B cell (primary cell): Measurements from ENCODE around the gene POLR1E. TPM values are rescaled to one million over a fixed set of nuclear protein-coding genes. Genes with fewer than 3 reads are reported as not detected.

ENCODE experiments used
- ATAC-seq: fragments of 200-7000 bp; cut with Tn5 transposase; one replicate; pipeline ENCODE4 v1.10.0; 2021; ENCODE audit warnings: low read depth, mild to moderate bottlenecking, moderate number of reproducible peaks, moderate library complexity
- CTCF ChIA-PET: fragments of 350-600 bp; sonication (Branson Sonifier 250); formaldehyde crosslinking; loops from one replicate; lab custom pipeline; 2021; ENCODE audit warnings: antibody characterized with exemption, inconsistent platforms; lab: Charles Lee
- POLR2A ChIA-PET: fragments of 350-600 bp; sonication (Branson Sonifier 250); formaldehyde crosslinking; loops from one replicate; lab custom pipeline; 2021; ENCODE audit warnings: antibody characterized with exemption; lab: Charles Lee
- DNase-seq: peaks from one replicate; pipeline ENCODE4 v3.0.0; 2013
- H2AFZ ChIP-seq: 2 replicates; pipeline ENCODE4 v1.6.1; 2012; ENCODE audit warnings: mild to moderate bottlenecking, low read depth, low read length; ENCODE audit not compliant: insufficient read depth, poor library complexity, severe bottlenecking
- H3K27ac ChIP-seq, 2 donors: 1 replicate in 1 of 2; 2 replicates in 1 of 2; pipeline ENCODE4 v1.5.1; 2012 to 2013; ENCODE audit warnings: low read length in 2 of 2, mild to moderate bottlenecking in 2 of 2, moderate library complexity in 1 of 2
- H3K27me3 ChIP-seq, 4 experiments: fragments of 200-600 bp in 1 of 4; sonication (generic) in 1 of 4; replicated peaks in 1 of 4; 1 replicate in 2 of 4; 2 replicates in 2 of 4; pipeline versions ENCODE4 v1.6.1 to v1.7.0; 2013 to 2016; ENCODE audit warnings: low read length in 3 of 4, mild to moderate bottlenecking in 2 of 4, mixed read lengths in 1 of 4, moderate library complexity in 1 of 4; ENCODE audit not compliant: insufficient read depth in 4 of 4, control insufficient read depth in 3 of 4; ENCODE audit errors: control extremely low read depth in 1 of 4
- H3K36me3 ChIP-seq, 2 experiments: replicated peaks in 1 of 2; 1 replicate in 1 of 2; 2 replicates in 1 of 2; pipeline versions ENCODE4 v1.6.1 to v1.7.1; 2013; ENCODE audit warnings: low read length in 1 of 2; ENCODE audit not compliant: insufficient read depth in 2 of 2, control insufficient read depth in 1 of 2; ENCODE audit errors: control extremely low read depth in 1 of 2, extremely low read depth in 1 of 2
- H3K4me1 ChIP-seq, 2 donors: fragments of 200-600 bp in 1 of 2; sonication (generic) in 1 of 2; 1 replicate in 1 of 2; 2 replicates in 1 of 2; pipeline versions ENCODE4 v1.5.1 to v1.6.1; 2013 to 2017; ENCODE audit warnings: low read length in 2 of 2; ENCODE audit not compliant: control insufficient read depth in 2 of 2, insufficient read depth in 2 of 2
- H3K4me2 ChIP-seq: replicated peaks from 2 replicates; pipeline ENCODE3; 2012; ENCODE audit warnings: mild to moderate bottlenecking, low read depth, low read length; ENCODE audit not compliant: poor library complexity, severe bottlenecking
- H3K4me3 ChIP-seq, 5 experiments: fragments of 200-600 bp in 1 of 5; sonication (generic) in 1 of 5; 1 replicate in 3 of 5; 2 replicates in 2 of 5; pipeline versions ENCODE4 v1.5.1 to v1.7.0; 2011 to 2016; ENCODE audit warnings: low read length in 4 of 5, mild to moderate bottlenecking in 4 of 5, low read depth in 2 of 5, control low read depth in 1 of 5, moderate library complexity in 1 of 5; ENCODE audit not compliant: insufficient read depth in 1 of 5; ENCODE audit errors: control extremely low read depth in 1 of 5, extremely low read depth in 1 of 5
- H3K79me2 ChIP-seq: fragments of 200-600 bp; sonication (generic); one replicate; pipeline ENCODE4 v1.6.0; 2016; ENCODE audit warnings: low read length; ENCODE audit not compliant: control insufficient read depth, insufficient read depth
- H3K9ac ChIP-seq: fragments of 200-600 bp; sonication (generic); 2 replicates; pipeline ENCODE4 v1.6.1; 2017; ENCODE audit warnings: mild to moderate bottlenecking, low read length, moderate library complexity
- H3K9me3 ChIP-seq, 3 donors: one replicate each; pipeline versions ENCODE4 v1.6.1 to v1.7.1; 2013; ENCODE audit warnings: low read length in 2 of 3; ENCODE audit not compliant: control insufficient read depth in 2 of 3, insufficient read depth in 1 of 3; ENCODE audit errors: control extremely low read depth in 1 of 3
- H4K20me1 ChIP-seq: 2 replicates; pipeline ENCODE4 v1.6.0; 2012; ENCODE audit warnings: mild to moderate bottlenecking, low read length; ENCODE audit not compliant: insufficient read depth, control insufficient read depth, poor library complexity, severe bottlenecking
- H3K27ac Mint-ChIP-seq: one replicate; pipeline ENCODE4 v1.8.0; 2021; ENCODE audit warnings: mixed read lengths
- H3K27me3 Mint-ChIP-seq: one replicate; pipeline ENCODE4 v1.8.0; 2021; ENCODE audit warnings: mixed read lengths
- H3K4me1 Mint-ChIP-seq: one replicate; pipeline ENCODE4 v1.8.0; 2021; ENCODE audit warnings: mixed read lengths
- H3K4me3 Mint-ChIP-seq: one replicate; pipeline ENCODE4 v1.8.0; 2021; ENCODE audit warnings: mixed read lengths
- H3K9me3 Mint-ChIP-seq: one replicate; pipeline ENCODE4 v1.8.0; 2022; ENCODE audit warnings: mixed read lengths; ENCODE audit not compliant: insufficient read depth
- CTCF ChIP-seq: fragments of 200-600 bp; IDR thresholded peaks from one replicate; pipeline ENCODE4 v1.8.0; 2022; ENCODE audit warnings: antibody characterized with exemption, mild to moderate bottlenecking
- EZH2 ChIP-seq: IDR thresholded peaks from 2 replicates; pipeline ENCODE4 v1.6.1; 2012; ENCODE audit warnings: borderline replicate concordance, low read depth, mild to moderate bottlenecking, moderate library complexity, low read length; ENCODE audit not compliant: insufficient read depth, poor library complexity, severe bottlenecking
- WGBS: methylation state at CpG from one replicate; pipeline ENCODE4 v1.1.5; 2013; ENCODE audit warnings: missing lambda C conversion rate; ENCODE audit not compliant: insufficient coverage; 5-methylcytosine and 5-hydroxymethylcytosine counted together
- intact Hi-C: fragments of 100-400 bp; cut with micrococcal nuclease; formaldehyde crosslinking; loops from one replicate; pipeline ENCODE4 v1.10.0; 2022
- polyA plus RNA-seq: library from polyadenylated mRNA; depleted of rRNA; stranded (reverse); fragments of >200 nt; gene quantifications from 2 replicates; pipeline ENCODE4 v1.2.3, GENCODE V29; 2012
- total RNA-seq, 2 donors: library from RNA; stranded (reverse); fragments of 120-200 nt in 1 of 2; gene quantifications; 1 replicate in 1 of 2; 2 replicates in 1 of 2; pipeline versions ENCODE4 v1.2.3 to v1.2.4, GENCODE V29; 2013 to 2022

POLR1E gene
- total and polyA plus RNA-seq, 2 donors (not counting 1 experiment from before 2014, with no cell fraction given), result 11.6 to 31.0 TPM

- peaks cover 55% of the 10 kb centered on the region for H3K79me2 ChIP-seq
These were observed 42.2 kb upstream of the POLR1E start for GRCh38 chr9:37443566-37443965.

GRCh38 chr9:37444890-37445289 lies 40.9 kb upstream of the POLR1E start:
- H3K4me3 ChIP-seq, result no peak overlapping the region
- H3K27ac Mint-ChIP-seq, result no peak overlapping the region
- CTCF ChIA-PET, result no interaction called here
- no peaks in the 10 kb centered on the region for H3K9me3 ChIP-seq
- no peak overlapping the region for H3K27ac ChIP-seq
- H3K4me1 ChIP-seq, result no peaks in the 10 kb centered on the region
- DNase-seq (no peak), ATAC-seq (no peak)
- WGBS, result no CpG with 5 or more reads among the region's 2 CpGs
- peaks cover 4 to 32% of the 10 kb centered on the region in 2 experiments for H3K36me3 ChIP-seq
- intact Hi-C loops, result no loop called here
- TF ChIP-seq EZH2 (no peak), CTCF (no peak)
- H3K9me3 Mint-ChIP-seq, result no peaks in the 10 kb centered on the region
- H3K27me3 ChIP-seq, result no peaks in the 10 kb centered on the region
- H4K20me1 ChIP-seq, result peaks cover 33% of the 10 kb centered on the region
- H3K4me2 ChIP-seq, result no peak overlapping the region
- peaks cover 57% of the 10 kb centered on the region for H3K79me2 ChIP-seq
- POLR2A ChIA-PET, result interaction anchor here (0.7 kb wide), 1 partner anchor 199 kb away, joined by 3 read pairs; no protein-coding TSS in a partner anchor
- no peak overlapping the region for H3K9ac ChIP-seq
- H3K4me3 Mint-ChIP-seq, result no peak overlapping the region
- H3K27me3 Mint-ChIP-seq, result no peaks in the 10 kb centered on the region
- peaks cover 8% of the 10 kb centered on the region for H3K4me1 Mint-ChIP-seq
- H2AFZ ChIP-seq, result no peak overlapping the region

More at GRCh38 chr9:37443566-37443965, 42.2 kb upstream of the POLR1E start:
- H3K27me3 Mint-ChIP-seq, result no peaks in the 10 kb centered on the region
- Histone ChIP-seq H3K4me3 (no peak overlapping the region), H3K9me3 (no peaks in the 10 kb centered on the region), H3K4me2 (no peak overlapping the region), H3K36me3 (peaks cover 3 to 45% of the 10 kb centered on the region in 2 experiments), H3K27ac (no peak overlapping the region), H4K20me1 (peaks cover 29% of the 10 kb centered on the region), H3K9ac (no peak overlapping the region), H3K27me3 (no peaks in the 10 kb centered on the region), H2AFZ (no peak overlapping the region), H3K4me1 (no peaks in the 10 kb centered on the region)
- peaks cover 7% of the 10 kb centered on the region for H3K4me1 Mint-ChIP-seq
- TF ChIP-seq CTCF, result no peak
- no peak for TF ChIP-seq EZH2
- H3K27ac Mint-ChIP-seq, result no peak overlapping the region
- H3K9me3 Mint-ChIP-seq, result no peaks in the 10 kb centered on the region
- no peak for ATAC-seq
- H3K4me3 Mint-ChIP-seq, result no peak overlapping the region
- no peak for DNase-seq
- intact Hi-C loops, result no loop called here
- WGBS, result 100% methylated on average over 3 of the region's 5 CpGs
- CTCF ChIA-PET, result interaction anchor here (0.9 kb wide), 1 partner anchor 114 kb away, joined by 3 read pairs; no protein-coding TSS in a partner anchor
- POLR2A ChIA-PET, result no interaction called here
